ENCODE results near the gene LRMDA. TPM values are rescaled to one million over a fixed set of nuclear protein-coding genes. Genes with fewer than 3 reads are reported as not detected.
A peak's percentile ranks its signal among the peaks of the same experiment; 100 is the strongest.

Gene LRMDA
- polyA plus RNA-seq, 1 donor from 2014 or later = not detected

DNA sequence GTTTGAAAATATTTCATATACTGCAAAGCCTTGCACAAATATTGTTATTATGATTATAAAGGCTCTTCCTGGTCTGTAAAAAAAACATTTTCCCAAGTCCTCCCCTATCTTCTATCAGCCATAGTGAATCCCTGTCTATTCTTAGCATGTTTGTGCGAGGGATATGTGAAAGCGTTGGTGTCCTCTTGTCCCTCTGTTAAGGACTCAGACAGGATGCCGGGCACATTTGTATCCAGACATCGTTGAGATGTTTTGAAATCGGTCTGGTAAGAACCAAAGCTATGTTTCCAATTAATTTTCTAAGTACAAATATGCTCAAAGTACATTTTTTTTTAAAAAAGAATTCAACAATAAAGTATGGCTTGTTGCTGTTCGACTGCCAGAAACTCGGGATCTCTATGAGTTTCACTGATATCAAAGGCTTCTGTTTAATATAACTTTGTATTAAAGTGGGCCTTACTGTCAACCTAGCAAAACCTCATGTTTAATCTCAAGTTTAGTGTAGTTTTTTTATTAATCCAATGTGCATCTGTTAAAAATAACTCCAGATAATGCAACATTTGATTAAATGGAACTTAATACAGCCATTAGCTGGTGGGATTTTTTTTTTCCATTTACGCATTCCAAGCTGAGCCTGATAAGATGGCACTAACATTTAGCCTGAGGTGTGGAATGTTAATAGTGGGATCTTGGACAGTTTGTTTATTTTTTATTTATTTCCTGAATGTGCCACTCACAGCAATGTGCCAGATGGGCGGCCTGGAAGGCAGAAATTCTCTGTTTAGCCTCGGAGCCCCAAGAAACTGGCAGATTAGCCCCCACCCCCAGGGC lies 754.3 kb downstream of the LRMDA start:
- Mint-ChIP-seq H3K9me3 (no peaks in the 10 kb centered on the region), H3K4me3 (no peak overlapping the region), H3K4me1 (no peaks in the 10 kb centered on the region), H3K36me3 (no peaks in the 10 kb centered on the region), H3K27ac (no peak overlapping the region), H3K27me3 (no peaks in the 10 kb centered on the region)

DNA sequence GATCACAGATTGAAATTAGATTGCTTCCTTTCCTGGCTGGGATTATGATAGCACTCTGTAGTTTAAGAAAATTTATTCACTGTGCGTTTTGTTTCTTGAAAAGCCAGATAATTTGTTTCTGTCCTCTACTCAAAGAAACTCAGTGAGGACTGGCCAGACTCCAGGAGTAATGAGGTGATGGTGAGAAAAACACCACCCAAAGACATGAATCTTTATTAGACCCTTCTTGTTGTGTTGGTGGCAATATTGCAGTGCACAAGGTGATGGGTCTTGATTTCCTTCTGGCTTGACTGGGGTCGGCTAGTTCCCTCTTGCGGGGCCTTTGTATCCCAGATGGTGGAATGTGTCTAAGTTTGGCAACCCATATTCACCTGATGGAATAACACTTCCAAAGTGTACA lies 756.8 kb downstream of the LRMDA start:
- no peaks in the 10 kb centered on the region for H3K36me3 Mint-ChIP-seq
- H3K27me3 Mint-ChIP-seq = peaks cover 3% of the 10 kb centered on the region
- no peak overlapping the region for H3K27ac Mint-ChIP-seq
- H3K4me1 Mint-ChIP-seq = no peaks in the 10 kb centered on the region
- H3K9me3 Mint-ChIP-seq = peaks cover 0 to 4% (median 0%) of the 10 kb centered on the region in 3 donors
- H3K4me3 Mint-ChIP-seq = no peak overlapping the region

DNA sequence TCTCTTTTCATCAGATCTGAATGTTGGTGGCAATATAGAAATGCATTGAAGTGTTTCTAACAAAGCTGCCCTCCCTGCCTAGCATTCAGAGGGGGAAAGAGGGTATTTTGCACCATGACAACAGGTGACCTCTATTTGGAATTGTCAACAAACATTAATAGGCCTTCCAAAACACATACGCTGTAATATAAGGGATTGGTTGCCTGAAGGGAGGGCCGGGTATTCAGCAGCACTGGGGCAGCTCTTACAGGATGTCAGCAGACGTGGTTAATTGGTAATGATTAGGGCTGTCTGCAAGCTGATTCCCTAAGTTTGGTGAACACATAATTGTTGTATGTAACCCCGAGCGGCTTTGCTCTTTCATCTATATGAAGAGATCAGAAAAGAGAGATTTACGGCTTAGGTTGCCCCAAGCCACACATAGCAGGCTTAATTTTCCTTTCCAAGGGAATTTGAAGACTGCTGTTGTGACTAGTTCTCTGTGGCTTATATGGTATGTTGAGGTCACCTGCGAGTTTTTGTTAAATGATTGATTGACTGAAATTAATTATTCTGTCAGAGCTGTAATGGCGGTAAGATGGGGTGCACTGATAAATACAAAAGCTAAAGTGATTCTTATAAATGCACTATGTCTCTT lies 759.3 kb downstream of the LRMDA start:
- peaks cover 0 to 4% (median 0%) of the 10 kb centered on the region in 3 donors for H3K9me3 Mint-ChIP-seq
- peaks cover 3% of the 10 kb centered on the region for H3K27me3 Mint-ChIP-seq
- no peak overlapping the region for H3K4me3 Mint-ChIP-seq
- H3K36me3 Mint-ChIP-seq = no peaks in the 10 kb centered on the region
- no peaks in the 10 kb centered on the region for H3K4me1 Mint-ChIP-seq
- no peak overlapping the region for H3K27ac Mint-ChIP-seq

DNA sequence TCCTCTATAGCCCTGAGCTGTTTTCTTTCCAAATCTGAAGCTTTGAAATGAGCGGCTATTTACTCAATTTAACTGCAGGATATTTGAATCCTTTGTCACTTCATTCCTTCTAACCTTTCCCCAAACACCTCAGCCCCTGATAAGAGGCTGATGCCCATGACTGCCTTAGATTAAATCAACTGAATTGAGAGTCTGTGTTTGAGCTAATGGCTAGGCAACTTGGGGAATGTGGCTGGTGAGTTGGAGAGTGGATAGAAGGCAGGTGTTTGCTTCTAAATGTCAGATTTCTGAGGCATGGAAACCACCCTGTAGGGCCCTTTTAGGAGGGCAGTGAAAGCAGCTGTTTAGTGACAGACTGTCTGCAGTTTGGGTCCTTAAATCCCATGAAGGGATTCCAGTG lies 759.9 kb downstream of the LRMDA start:
- Mint-ChIP-seq H3K4me3 (no peak overlapping the region), H3K9me3 (peaks cover 0 to 4% (median 0%) of the 10 kb centered on the region in 3 donors), H3K4me1 (no peaks in the 10 kb centered on the region), H3K36me3 (no peaks in the 10 kb centered on the region), H3K27me3 (peaks cover 3% of the 10 kb centered on the region), H3K27ac (no peak overlapping the region)

DNA sequence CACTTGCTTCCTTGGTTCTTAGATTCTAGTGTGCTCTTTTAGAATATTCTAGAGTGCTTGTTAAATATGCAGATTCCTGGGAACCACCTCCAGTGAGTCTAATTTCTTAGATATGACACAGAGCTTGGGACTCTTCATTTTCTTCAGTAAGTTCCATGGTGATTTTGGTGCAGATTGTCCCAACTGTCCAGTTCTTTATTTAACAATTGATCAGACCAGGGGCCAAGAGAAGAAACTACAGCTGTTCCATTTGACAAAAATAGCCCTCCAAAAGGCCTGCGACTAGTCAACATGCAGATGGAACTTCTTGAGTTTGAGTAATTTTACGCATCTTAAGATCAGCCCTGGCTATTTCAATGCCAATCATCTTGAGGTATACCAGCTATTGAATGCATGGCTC lies 760.7 kb downstream of the LRMDA start:
- H3K9me3 Mint-ChIP-seq = peaks cover 0 to 4% (median 0%) of the 10 kb centered on the region in 3 donors
- peaks cover 3% of the 10 kb centered on the region for H3K27me3 Mint-ChIP-seq

DNA sequence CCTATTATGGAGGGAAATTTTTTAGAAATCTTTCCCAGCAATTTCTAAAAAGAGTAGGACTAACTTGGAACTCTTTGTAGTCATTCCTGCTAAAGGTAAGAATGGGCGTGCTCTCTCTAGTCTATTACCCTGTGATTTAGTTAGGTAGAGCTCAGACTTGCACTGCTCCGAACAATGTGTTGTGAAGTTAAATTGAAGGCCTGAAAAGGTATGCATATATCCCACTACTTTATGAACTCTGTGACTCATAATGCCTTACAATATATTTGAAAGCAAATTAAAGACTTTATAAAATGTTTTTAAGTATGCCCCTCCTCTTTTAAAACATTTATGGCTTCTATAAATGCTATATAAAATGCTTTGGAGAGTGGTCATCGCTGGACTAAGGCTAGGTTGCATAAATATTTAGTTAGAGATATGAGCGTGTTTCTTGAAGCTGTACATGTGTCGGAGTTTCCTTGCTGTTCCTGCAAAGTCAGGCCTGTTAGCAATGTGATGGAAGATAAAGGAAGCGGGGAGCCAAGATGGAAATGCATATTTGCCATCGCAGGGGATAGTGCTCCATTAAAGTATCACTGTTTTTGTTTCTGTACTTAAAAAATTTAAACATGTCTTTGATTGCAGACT lies 761.4 kb downstream of the LRMDA start:
- Mint-ChIP-seq H3K9me3 (peaks cover 0 to 4% (median 0%) of the 10 kb centered on the region in 3 donors), H3K4me3 (no peak overlapping the region), H3K36me3 (no peaks in the 10 kb centered on the region), H3K4me1 (no peaks in the 10 kb centered on the region), H3K27ac (no peak overlapping the region), H3K27me3 (peaks cover 3% of the 10 kb centered on the region)

More for the DNA sequence above, 760.7 kb downstream of the LRMDA start:
- H3K27ac Mint-ChIP-seq = no peak overlapping the region
- no peak overlapping the region for H3K4me3 Mint-ChIP-seq
- no peaks in the 10 kb centered on the region for H3K4me1 Mint-ChIP-seq
- H3K36me3 Mint-ChIP-seq = no peaks in the 10 kb centered on the region

DNA sequence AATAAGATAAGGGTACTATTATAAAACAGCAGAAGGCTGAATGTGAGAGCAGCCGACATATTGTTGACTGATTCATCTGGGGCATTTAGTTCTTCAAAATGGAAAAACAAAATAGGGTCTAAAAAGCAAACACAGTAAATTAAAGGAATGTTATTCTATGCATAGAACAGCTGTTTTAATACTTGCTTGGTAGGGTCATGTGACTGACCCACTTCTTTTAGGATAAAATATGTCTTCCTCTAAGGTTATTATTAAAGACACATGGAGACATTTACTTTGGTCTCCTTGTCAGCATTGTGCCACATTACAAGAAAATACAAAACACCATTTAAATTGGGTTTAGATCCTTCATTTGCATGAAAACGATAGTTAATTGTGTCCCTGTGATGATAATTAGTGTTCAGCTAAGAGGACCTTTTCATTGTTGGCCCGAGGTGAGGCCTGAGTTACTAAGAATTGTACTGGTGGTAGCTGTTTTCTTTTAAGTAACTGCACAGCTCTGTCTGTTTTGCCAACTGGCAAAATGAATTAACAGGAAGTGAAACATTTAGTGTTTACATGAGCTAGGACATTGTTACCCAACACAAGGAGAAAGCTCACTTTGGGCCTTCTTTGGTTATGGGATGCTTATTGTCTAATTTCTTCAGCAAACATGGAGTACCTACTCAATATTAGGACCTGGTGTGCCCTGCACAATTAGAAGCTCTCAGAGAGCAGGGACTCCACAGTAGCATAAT lies 764.4 kb downstream of the LRMDA start:
- Mint-ChIP-seq H3K36me3 (no peaks in the 10 kb centered on the region), H3K27me3 (peaks cover 3% of the 10 kb centered on the region), H3K4me3 (no peak overlapping the region)

DNA sequence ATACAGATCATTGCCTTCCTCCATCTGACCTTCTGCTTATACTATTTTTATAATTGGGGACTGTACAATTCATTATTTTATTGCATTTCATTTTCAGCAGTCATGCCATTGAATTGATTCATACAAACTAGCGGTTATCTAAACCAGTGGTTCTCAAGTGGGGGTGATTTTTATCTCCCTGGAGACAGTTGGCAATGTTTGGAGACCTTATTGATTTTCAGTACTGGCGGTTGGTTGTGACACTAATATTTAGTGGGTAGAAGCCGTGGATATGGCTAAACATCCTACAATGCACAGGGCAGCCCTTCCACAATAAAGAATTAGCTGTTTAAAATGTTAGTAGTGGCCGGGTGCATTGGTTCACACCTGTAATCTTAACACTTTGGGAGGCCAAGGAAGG lies 765.9 kb downstream of the LRMDA start:
- Mint-ChIP-seq H3K9me3 (no peaks in the 10 kb centered on the region), H3K4me3 (no peak overlapping the region), H3K36me3 (no peaks in the 10 kb centered on the region), H3K27me3 (no peaks in the 10 kb centered on the region), H3K27ac (no peak overlapping the region), H3K4me1 (no peaks in the 10 kb centered on the region)

More for the DNA sequence above, 764.4 kb downstream of the LRMDA start:
- Mint-ChIP-seq H3K9me3 (peaks cover 0 to 4% (median 0%) of the 10 kb centered on the region in 3 donors), H3K4me1 (no peaks in the 10 kb centered on the region), H3K27ac (no peak overlapping the region)

DNA sequence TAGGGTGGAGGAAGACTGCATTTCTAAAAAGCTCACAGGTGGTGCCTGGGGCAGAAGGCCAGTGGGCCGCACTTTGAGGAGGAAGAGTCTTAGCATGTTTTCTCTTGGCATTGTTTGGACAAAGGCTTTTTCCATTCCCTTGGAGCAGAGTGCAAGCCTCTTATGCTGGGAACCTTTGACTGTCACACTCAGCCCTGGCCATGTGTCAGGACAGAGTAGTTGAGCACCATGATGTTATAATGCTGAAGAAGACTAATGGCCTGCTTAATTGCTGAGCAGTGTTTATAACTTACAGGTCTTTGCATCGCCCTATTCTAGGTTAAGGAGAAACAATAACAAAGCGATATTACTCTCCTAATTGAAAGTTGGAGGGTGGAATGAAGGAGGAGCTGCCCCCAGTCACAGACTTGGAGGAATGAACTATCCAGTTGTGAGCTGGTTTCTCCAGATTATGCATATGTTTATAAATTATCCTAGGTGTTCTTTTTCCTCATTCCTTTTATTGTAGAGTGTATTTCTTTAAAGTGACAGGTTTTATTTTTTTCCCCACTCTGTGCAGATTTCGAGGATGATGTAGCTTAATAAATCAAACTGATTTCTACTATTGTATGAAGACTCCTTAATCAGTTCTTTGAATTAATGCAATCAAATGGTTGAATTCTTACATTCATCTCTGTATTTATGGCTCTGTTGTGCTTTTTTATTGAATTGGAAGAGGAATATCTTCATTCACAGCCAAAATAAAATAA lies 767.0 kb downstream of the LRMDA start:
- Mint-ChIP-seq H3K27ac (no peak overlapping the region), H3K27me3 (no peaks in the 10 kb centered on the region), H3K36me3 (no peaks in the 10 kb centered on the region), H3K9me3 (no peaks in the 10 kb centered on the region), H3K4me3 (no peak overlapping the region), H3K4me1 (no peaks in the 10 kb centered on the region)

DNA sequence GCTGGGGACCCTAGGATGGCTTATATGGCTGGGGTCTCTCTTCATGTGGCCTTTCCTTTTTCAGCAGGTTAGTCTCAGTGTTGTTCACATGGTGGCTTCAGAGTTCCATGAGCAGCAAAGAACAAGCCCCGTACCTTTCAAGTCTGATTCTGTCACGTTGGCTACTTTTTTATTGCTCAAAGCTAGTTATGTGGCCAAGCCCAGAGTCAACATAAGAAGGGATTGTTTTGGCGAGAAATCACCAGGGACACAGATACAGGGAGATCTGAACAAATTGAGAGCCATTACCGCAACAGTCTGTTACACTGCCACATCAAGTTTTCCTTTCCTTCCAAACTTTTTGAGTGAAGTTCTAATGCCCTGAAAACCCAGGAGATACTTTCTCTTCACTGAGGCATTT lies 770.5 kb downstream of the LRMDA start:
- Mint-ChIP-seq H3K27ac (no peak overlapping the region), H3K4me3 (no peak overlapping the region), H3K27me3 (no peaks in the 10 kb centered on the region), H3K36me3 (no peaks in the 10 kb centered on the region), H3K4me1 (no peaks in the 10 kb centered on the region), H3K9me3 (no peaks in the 10 kb centered on the region)

DNA sequence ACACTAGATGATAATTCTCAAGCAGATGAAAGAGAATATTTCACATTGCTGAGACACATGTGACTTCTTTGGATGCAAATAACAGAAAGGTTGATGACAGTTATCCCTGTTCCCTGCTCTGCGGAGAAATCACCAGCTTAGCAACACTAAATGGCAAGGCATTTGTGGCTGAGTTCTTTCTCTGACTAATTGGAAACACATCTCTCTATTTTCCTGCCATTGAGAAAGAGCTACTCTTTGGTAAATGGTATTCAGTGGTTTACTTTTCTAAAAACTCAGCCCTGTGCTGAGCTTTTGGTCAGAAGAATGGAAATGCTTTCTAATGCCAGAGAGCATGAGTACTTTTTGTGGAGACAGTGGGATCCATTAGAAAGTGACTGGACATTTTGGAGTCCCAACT lies 771.4 kb downstream of the LRMDA start:
- H3K27me3 Mint-ChIP-seq = no peaks in the 10 kb centered on the region
- no peaks in the 10 kb centered on the region for H3K36me3 Mint-ChIP-seq
- no peak overlapping the region for H3K27ac Mint-ChIP-seq
- H3K4me3 Mint-ChIP-seq = no peak overlapping the region
- no peaks in the 10 kb centered on the region for H3K9me3 Mint-ChIP-seq
- H3K4me1 Mint-ChIP-seq = no peaks in the 10 kb centered on the region

DNA sequence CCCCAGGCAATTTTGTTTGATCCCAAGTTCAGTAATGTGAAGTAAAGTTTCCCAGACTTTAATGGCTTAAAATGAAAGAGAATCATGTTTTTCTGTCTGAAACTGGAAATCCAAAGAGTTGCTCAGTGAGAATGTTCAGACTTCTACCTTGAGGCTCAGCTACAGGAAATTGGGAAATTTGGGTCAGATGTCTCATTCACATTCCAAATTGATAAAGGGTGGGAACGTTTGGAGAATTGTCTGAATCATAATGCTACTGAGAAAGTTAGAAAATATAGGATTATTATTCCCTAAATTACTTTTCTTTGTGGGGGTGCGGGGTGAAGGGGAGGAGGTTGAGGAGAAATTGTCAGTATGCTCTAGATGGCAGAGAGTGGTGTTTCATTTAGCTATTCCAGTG lies 773.9 kb downstream of the LRMDA start:
- no peaks in the 10 kb centered on the region for H3K9me3 Mint-ChIP-seq
- no peaks in the 10 kb centered on the region for H3K36me3 Mint-ChIP-seq
- no peaks in the 10 kb centered on the region for H3K27me3 Mint-ChIP-seq
- no peak overlapping the region for H3K27ac Mint-ChIP-seq
- H3K4me3 Mint-ChIP-seq = no peak overlapping the region
- H3K4me1 Mint-ChIP-seq = no peaks in the 10 kb centered on the region

DNA sequence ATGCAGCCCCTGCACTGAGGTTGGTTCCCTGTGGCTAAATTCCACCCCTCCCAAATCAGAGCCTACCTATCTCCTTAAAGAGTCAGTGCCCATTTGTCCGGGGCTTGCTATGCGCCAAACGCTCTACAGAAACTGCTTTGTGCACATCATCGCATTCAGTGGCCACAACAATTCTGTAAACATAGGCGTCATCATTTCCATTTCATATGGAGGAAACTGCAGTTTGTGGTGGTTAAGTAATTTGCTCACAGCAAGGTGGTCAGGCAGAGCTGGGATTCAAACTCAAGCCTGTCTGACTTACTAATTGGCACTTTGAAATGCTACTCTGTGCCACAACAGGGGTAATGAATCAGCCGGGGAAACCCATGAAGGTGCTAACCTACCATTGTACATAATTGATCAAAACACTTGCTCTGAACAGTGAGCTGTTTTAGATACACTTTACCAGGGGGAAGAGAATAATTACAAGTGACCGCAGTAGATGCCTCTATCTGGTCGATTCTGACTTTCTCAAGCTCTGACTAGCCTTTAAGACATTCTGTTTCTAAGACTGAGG lies 775.5 kb downstream of the LRMDA start:
- Mint-ChIP-seq H3K4me3 (peak overlapping the region in 1 of 4 donors; percentile 14), H3K27ac (no peak overlapping the region), H3K36me3 (no peaks in the 10 kb centered on the region), H3K4me1 (no peaks in the 10 kb centered on the region), H3K9me3 (peaks cover 0 to 2% (median 0%) of the 10 kb centered on the region in 3 donors), H3K27me3 (no peaks in the 10 kb centered on the region)

DNA sequence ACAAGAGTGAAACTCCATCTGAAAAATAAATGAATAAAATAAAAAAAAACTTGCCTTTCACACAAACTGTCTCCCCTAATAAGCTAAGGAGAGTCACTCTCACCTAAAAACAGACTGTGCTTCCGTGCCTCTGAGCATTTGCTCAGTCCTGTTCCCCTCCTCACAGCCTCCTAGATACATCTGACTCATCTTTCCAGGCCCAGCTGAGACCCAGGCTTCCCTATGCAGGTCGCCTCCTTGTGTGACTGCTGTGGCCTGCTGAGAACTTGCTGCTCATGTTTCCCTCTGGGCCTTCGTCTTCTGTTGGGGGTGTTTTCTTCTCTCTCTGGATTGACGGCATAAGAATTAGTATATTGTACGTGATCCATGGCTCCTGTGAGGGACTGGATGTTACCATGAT lies 777.7 kb downstream of the LRMDA start:
- Mint-ChIP-seq H3K9me3 (peaks cover 0 to 2% (median 0%) of the 10 kb centered on the region in 3 donors), H3K36me3 (no peaks in the 10 kb centered on the region), H3K27ac (no peak overlapping the region), H3K27me3 (no peaks in the 10 kb centered on the region), H3K4me3 (no peak overlapping the region), H3K4me1 (no peaks in the 10 kb centered on the region)

Measured in IgD-negative memory B cell (primary cell).